Mesothelial cell of epicardium (in vitro differentiated cells): ENCODE data around the gene KAT7. TPM values are rescaled to one million over a fixed set of nuclear protein-coding genes. Genes with fewer than 3 reads are reported as not detected.
A peak's percentile ranks its signal among the peaks of the same experiment; 100 is the strongest.

Experiments
- DNase-seq, 2 experiments: peaks; one replicate each; pipeline ENCODE4 v3.0.0; 2021; ENCODE audit warnings: low spot score in 2 of 2; ENCODE audit not compliant: unreplicated experiment in 2 of 2
- H3K27ac Mint-ChIP-seq: 2 replicates; pipeline ENCODE4 v1.8.0; 2021; ENCODE audit warnings: mixed read lengths
- H3K27me3 Mint-ChIP-seq: 2 replicates; pipeline ENCODE4 v1.8.0; 2021; ENCODE audit warnings: low read depth, mixed read lengths
- H3K36me3 Mint-ChIP-seq: 2 replicates; pipeline ENCODE4 v1.8.0; 2021; ENCODE audit warnings: mixed read lengths
- H3K4me1 Mint-ChIP-seq: 2 replicates; pipeline ENCODE4 v1.8.0; 2021; ENCODE audit warnings: mixed read lengths
- H3K4me3 Mint-ChIP-seq: 2 replicates; pipeline ENCODE4 v1.8.0; 2021; ENCODE audit warnings: mild to moderate bottlenecking, moderate library complexity, mixed read lengths
- H3K9me3 Mint-ChIP-seq: 2 replicates; pipeline ENCODE4 v1.8.0; 2021; ENCODE audit warnings: mixed read lengths
- CTCF ChIP-seq: fragments of 200-600 bp; sonication (generic); IDR thresholded peaks from one replicate; pipeline ENCODE4 v1.5.0; 2021; ENCODE audit warnings: antibody characterized with exemption; ENCODE audit not compliant: unreplicated experiment
- total RNA-seq: library from RNA; stranded (reverse); gene quantifications from 3 replicates; pipeline ENCODE4 v1.2.1, GENCODE V29; 2021

Gene KAT7
- total RNA-seq, 1 donor from 2014 or later: 66.7 TPM

GRCh38 chr17:49848019-49848473, 59.6 kb downstream of the KAT7 start, which contains the start of gene TAC4:
TAC4 (minus strand) TSS chr17:49848069; CDS start chr17:49848017, 52 bp downstream.
- peaks cover 1% of the 10 kb centered on the region for H3K36me3 Mint-ChIP-seq

GRCh38 chr17:49848739-49849138, 60.3 kb downstream of the KAT7 start:
- DNase-seq: no peak
- Mint-ChIP-seq H3K4me1 (peaks cover 9% of the 10 kb centered on the region), H3K4me3 (no peak overlapping the region), H3K36me3 (peaks cover 1% of the 10 kb centered on the region), H3K27me3 (peaks cover 57% of the 10 kb centered on the region), H3K9me3 (no peaks in the 10 kb centered on the region), H3K27ac (no peak overlapping the region)
- no peak for TF ChIP-seq CTCF

More at GRCh38 chr17:49848019-49848473, 59.6 kb downstream of the KAT7 start, which contains the start of gene TAC4:
- Mint-ChIP-seq H3K27ac (no peak within 1 kb of the TSS), H3K4me3 (no peak within 1 kb of the TSS), H3K4me1 (peaks cover 13% of the 10 kb centered on the region), H3K27me3 (peaks cover 51% of the 10 kb centered on the region), H3K9me3 (no peaks in the 10 kb centered on the region)
- TF ChIP-seq CTCF: no peak
- no peak for DNase-seq

- Mint-ChIP-seq H3K4me1 (peaks cover 9% of the 10 kb centered on the region), H3K27me3 (peaks cover 67% of the 10 kb centered on the region), H3K27ac (no peak overlapping the region), H3K9me3 (no peaks in the 10 kb centered on the region), H3K4me3 (peak overlapping the region; percentile 78), H3K36me3 (no peaks in the 10 kb centered on the region)
- no peak for DNase-seq
- no peak for TF ChIP-seq CTCF
Measured at GRCh38 chr17:49850218-49850610, 61.7 kb downstream of the KAT7 start.

GRCh38 chr17:49850772-49851386, 62.4 kb downstream of the KAT7 start:
- Mint-ChIP-seq H3K4me3 (peak overlapping the region; percentile 78), H3K36me3 (no peaks in the 10 kb centered on the region), H3K9me3 (no peaks in the 10 kb centered on the region), H3K4me1 (peaks cover 9% of the 10 kb centered on the region), H3K27me3 (peaks cover 73% of the 10 kb centered on the region), H3K27ac (no peak overlapping the region)
- DNase-seq: no peak
- no peak for TF ChIP-seq CTCF

- Mint-ChIP-seq H3K9me3 (no peaks in the 10 kb centered on the region), H3K36me3 (no peaks in the 10 kb centered on the region), H3K4me1 (peaks cover 9% of the 10 kb centered on the region), H3K27ac (peak overlapping the region; percentile 8), H3K4me3 (peak overlapping the region; percentile 73), H3K27me3 (peaks cover 73% of the 10 kb centered on the region)
- peak; percentile 75 for TF ChIP-seq CTCF
- DNase-seq: peak; percentile 69 to 81
Measured at GRCh38 chr17:49851387-49852291, 63.2 kb downstream of the KAT7 start.
